ENCODE data around the gene BHLHE23.

Gene BHLHE23

DNA sequence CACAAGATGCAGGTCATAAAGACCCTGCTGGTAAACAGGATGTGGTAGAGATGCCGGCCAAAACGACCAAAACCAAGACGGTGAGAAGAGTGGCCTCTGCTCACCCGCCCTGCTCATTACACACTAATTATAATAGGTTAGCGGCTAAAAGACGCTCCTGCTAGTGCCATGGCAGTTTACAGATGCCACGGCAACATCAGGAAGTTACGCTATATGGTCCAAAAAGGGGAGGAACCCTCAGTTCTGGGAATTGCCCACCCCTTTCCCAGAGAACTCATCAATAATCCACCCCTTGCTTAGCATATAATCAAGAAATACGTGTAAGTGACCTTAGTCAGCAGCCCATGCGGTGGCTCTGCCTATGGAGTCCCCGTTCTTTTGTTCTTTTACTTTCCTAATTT, 17.6 kb downstream of the BHLHE23 start:
- DNase-seq (ENCODE audit: low read depth) = no peak
- H3K4me3 ChIP-seq (ENCODE audit: low read depth, low read length) = peak overlapping the region; percentile 24; the same call in 1 of the 2 replicates
- TF ChIP-seq, protein P1, sequence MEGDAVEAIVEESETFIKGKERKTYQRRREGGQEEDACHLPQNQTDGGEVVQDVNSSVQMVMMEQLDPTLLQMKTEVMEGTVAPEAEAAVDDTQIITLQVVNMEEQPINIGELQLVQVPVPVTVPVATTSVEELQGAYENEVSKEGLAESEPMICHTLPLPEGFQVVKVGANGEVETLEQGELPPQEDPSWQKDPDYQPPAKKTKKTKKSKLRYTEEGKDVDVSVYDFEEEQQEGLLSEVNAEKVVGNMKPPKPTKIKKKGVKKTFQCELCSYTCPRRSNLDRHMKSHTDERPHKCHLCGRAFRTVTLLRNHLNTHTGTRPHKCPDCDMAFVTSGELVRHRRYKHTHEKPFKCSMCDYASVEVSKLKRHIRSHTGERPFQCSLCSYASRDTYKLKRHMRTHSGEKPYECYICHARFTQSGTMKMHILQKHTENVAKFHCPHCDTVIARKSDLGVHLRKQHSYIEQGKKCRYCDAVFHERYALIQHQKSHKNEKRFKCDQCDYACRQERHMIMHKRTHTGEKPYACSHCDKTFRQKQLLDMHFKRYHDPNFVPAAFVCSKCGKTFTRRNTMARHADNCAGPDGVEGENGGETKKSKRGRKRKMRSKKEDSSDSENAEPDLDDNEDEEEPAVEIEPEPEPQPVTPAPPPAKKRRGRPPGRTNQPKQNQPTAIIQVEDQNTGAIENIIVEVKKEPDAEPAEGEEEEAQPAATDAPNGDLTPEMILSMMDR (IDR thresholded peaks at IDR 0.05; ENCODE audit: low read depth, low read length, missing control alignments) = no peak

DNA sequence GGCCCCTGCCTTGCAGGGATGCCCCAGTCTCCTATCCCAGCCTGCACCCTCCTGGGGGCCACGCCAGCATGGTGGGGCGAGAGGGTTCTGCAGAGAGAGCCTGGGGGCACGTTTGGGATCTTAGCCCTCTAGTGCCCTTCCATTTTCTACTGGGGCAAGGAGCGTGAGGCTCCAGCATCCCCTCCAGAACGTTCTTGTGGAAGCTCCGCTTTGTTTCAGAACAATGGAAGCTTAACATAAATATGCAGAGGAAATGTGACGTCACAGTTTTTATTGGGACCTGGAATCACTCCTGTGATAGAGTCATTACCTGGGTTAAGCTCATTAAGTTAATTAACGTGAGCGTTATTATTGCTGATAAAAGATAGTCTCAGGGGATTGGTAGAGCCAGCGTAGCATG, 19.6 kb downstream of the BHLHE23 start:
- DNase-seq (ENCODE audit: low read depth) = no peak
- TF ChIP-seq, protein P1 (IDR thresholded peaks at IDR 0.05; ENCODE audit: low read depth, low read length, missing control alignments) = no peak
- H3K4me3 ChIP-seq (ENCODE audit: low read depth, low read length) = no peak overlapping the region

DNA sequence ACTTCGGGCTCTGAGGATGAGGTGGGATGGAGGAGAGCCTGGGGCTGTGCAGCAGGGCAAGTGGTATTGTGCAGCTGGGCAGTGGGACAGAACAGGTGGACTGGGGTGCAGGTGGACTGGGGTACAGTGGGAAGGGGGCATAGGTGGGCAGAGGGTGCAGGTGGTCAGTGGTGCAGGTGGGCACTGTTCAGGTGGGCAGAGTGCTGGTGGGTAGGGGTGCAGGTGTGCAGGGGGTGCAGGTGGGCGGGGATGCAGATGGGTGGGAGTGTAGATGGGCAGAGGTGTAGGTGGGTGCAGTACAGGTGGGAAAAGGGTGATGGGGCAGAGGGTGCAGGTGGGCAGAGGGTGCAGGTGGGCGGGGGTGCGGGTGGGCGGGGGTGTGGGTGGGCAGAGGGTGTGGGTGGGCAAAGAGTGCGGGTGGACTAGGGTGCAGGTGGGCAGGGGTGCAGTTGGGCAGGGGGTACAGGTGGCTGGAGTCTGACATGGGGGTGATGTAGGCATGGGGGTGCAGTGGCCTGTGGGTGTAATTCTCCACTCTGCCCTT, 20.4 kb downstream of the BHLHE23 start:
- TF ChIP-seq, protein P1 (IDR thresholded peaks at IDR 0.05; ENCODE audit: low read depth, low read length, missing control alignments) = no peak
- DNase-seq (ENCODE audit: low read depth) = no peak
- no peak overlapping the region for H3K4me3 ChIP-seq (ENCODE audit: low read depth, low read length)

DNA sequence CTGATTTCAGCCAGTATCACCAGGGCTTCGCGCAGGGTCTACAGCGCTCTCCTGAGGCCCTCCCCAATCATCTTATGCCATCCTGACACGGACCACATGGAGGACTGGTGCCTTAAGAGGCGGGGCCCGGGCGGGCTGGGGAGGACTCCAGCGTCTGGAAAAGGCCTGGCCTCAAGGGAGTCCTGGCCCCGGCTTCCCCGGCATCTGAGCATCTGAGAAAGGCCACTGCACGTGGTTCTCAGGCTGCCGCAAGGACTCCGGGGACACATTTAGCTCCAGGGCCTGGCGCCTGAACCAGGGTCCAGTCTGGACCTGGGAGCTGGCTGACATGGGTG, 21.4 kb downstream of the BHLHE23 start:
- no peak overlapping the region for H3K4me3 ChIP-seq (ENCODE audit: low read depth, low read length)
- no peak for DNase-seq (ENCODE audit: low read depth)
- TF ChIP-seq, protein P1 (IDR thresholded peaks at IDR 0.05; ENCODE audit: low read depth, low read length, missing control alignments) = no peak

DNA sequence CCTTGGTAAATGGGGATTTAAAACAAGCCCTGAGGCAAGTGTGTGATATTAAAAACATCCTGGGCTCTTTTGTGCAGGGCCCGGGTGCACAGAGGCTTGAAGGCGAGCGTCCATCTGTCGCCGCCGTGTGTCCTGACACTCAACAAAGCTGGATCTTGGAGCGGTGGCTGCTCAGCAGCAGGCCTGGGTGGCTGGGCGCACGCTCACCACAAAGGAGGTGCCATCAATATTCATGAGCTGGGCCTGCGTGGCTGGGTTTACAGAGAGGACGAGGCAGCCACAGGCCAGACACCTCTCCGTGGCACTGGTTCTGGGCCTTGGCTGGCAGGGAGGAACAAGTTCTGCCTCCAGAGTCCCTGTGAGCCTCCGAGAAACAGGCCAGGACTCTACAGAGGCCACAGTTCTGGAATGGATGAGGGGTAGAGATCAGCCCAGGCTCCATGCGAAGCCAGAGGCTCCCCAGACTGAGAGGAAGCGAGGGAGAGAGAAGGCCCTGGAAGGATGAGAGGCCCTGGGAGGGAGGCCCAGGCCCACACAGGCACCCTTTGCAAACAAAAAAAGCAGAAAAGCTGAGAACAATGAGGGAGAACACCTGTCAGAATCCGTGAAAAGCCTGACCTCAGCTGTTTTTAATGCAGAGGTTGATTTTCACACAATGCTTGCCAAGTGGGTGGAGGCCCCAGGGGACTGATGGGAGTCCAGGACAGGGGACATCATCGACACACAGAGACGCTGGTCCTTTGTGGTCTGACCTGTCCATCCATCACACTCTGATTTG, 21.9 kb downstream of the BHLHE23 start:
- DNase-seq (ENCODE audit: low read depth) = no peak
- TF ChIP-seq, protein P1 (IDR thresholded peaks at IDR 0.05; ENCODE audit: low read depth, low read length, missing control alignments) = no peak
- no peak overlapping the region for H3K4me3 ChIP-seq (ENCODE audit: low read depth, low read length)

DNA sequence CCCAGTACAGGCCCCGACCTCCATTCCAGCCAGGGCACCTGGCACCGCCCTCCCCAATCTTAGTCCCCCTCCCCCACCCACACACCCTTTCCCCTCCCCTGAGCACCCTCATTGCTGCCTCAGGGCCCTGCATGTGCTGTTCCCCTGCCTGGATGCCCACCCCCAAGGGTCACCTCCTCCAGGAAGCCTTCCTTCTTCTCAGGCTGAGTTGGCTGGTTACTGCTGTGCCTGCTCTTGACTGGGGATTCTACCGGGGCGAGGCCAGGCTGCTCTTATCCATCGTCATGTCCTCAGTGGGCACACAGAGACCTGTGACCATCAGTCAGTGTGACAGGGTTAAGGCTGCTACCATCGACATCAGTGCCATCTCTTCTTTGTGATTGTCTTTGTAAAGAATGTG, 23.6 kb downstream of the BHLHE23 start:
- H3K4me3 ChIP-seq (ENCODE audit: low read depth, low read length) = no peak overlapping the region
- TF ChIP-seq, protein P1 (IDR thresholded peaks at IDR 0.05; ENCODE audit: low read depth, low read length, missing control alignments) = no peak
- DNase-seq (ENCODE audit: low read depth) = no peak
